ENCODE data around the gene KSR1. TPM values are rescaled to one million over a fixed set of nuclear protein-coding genes. Genes with fewer than 3 reads are reported as not detected.
"Not testable (repeated sequence)": the region's sequence is repeated elsewhere in the genome, so short reads cannot be mapped to it uniquely, and the experiment has no call there.

The KSR1 gene
- polyA plus RNA-seq, 3 donors, result 45.5 to 90.5 (median 49.0) TPM

DNA sequence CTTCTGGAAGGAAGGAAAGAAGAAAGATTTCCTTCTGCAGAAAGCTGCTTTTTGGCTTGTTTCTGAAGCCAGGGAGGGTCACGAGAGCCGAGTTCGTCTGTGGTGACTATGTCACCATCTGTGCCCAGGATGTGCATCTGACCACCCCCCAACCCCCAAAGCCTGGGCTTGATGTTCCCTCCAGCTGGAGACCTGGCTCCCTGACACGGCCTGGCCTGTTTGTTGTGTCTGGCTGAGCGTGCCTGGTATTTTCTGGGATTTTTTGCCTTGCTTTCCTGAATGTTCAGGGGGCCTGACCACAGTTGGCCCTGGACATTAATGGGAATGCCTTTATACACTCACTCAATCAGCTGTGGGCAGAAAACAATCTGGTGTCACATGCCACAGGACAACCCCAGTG, 213.6 kb downstream of the KSR1 start:
- DNase-seq (ENCODE audit: extremely low read depth in 1 of 11, low read depth in 9 of 11, low spot score in 4 of 11), result no peak

- no peak for DNase-seq (ENCODE audit: extremely low read depth in 1 of 11, low read depth in 9 of 11, low spot score in 4 of 11)
Measured at GRCh38 chr17:27670791-27671590, 214.7 kb downstream of the KSR1 start.

GRCh38 chr17:27671591-27671910, 215.3 kb downstream of the KSR1 start:
- no peak for DNase-seq (ENCODE audit: extremely low read depth in 1 of 11, low read depth in 9 of 11, low spot score in 4 of 11)

- not testable (repeated sequence) for DNase-seq (ENCODE audit: extremely low read depth in 1 of 11, low read depth in 9 of 11, low spot score in 4 of 11)
Measured at GRCh38 chr17:27671977-27672480, 215.8 kb downstream of the KSR1 start.

DNA sequence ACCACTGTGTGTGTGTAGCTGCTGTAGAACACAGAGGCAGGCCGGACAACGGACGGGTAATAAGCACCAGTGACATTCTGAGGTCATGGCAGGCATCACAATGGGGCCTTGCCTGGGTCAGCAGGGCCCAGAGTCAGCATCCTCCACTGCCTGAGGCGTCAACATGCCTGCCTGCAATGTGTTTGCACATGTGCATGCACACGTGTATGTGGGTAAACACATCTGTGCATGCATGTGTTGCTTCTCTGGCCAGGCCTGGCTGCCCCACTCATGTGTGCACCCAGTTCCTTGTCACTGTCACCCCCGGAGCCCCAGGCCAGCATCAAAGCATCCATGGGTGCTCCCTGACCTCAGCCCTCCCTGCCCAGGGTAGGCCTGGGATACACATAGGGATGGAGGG, 218.1 kb downstream of the KSR1 start:
- DNase-seq (ENCODE audit: extremely low read depth in 1 of 11, low read depth in 9 of 11, low spot score in 4 of 11), result no peak

Other genes starting within 250 kb of the KSR1 start
- 100 to 1,000 TPM; 210 to 500 (median 302) TPM for gene WSB1, start 162.3 kb upstream of the KSR1 start, polyA plus RNA-seq (ENCODE audit: insufficient read length in 3 of 3)
- gene LGALS9, start 174.7 kb downstream of the KSR1 start, polyA plus RNA-seq (ENCODE audit: insufficient read length in 3 of 3), result 10 to 100 TPM; 11.1 to 19.2 (median 16.4) TPM

Measured in renal cortex interstitium (tissue), 11 donors.